H1 (cell line): ENCODE measurements around the gene GMCL2. TPM values are rescaled to one million over a fixed set of nuclear protein-coding genes. Genes with fewer than 3 reads are reported as not detected.

Experiments used
- SIRT6 ChIP-seq: IDR thresholded peaks from one replicate; pipeline ENCODE4 v1.7.1; 2012; ENCODE audit warnings: low read length, inconsistent platforms
- TEAD4 ChIP-seq: IDR thresholded peaks from 2 replicates; pipeline ENCODE4 v1.6.1; 2012; ENCODE audit warnings: low read depth, low read length, inconsistent platforms, mixed read lengths
- polyA plus RNA-seq, 7 experiments: library from polyadenylated mRNA; depleted of rRNA in 3 of 7; stranded (reverse) in 5 of 7; unstranded in 2 of 7; fragments of >200 nt in 5 of 7; fragments of 200-250 nt in 2 of 7; gene quantifications; 1 replicate in 5 of 7; 2 replicates in 1 of 7; 4 replicates in 1 of 7; pipeline versions ENCODE4 v1.2.1 to v1.2.3, GENCODE V29; 2011 to 2013; ENCODE audit warnings: missing spikeins in 2 of 7, mixed read lengths in 2 of 7
- total RNA-seq: library from RNA; stranded (reverse); fragmentation: NEBNext Ultra II Directional; extraction: Animal tissue kit (Norgen Biotek cat#: 25700); gene quantifications from 2 replicates; pipeline ENCODE4 v1.2.1, GENCODE V29; 2021

GMCL2 gene
- total and polyA plus RNA-seq, 2 of the 8 experiments (the other 6 are each of a cell fraction or from before 2014, with no cell fraction given): 0.13 TPM; not detected in 1

DNA sequence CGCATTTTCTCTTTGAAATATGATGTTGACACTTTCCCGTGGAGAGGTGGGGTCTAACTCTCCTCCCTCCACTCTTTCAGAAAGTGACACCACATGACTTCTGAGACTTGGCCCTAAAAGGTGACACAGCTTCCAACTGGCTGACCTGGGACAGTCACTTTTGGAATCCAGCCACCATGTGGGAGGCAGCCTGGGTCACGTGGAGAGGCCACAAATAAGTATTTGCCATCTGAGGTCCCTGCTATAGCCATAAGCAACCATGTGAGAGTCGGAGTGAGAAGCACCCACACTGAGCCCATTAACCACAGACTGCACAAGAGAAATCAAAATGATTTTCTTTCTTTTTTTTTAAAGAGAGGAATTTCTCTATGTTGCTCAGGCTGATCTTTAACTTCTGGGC lies 49.5 kb upstream of the GMCL2 start (continued):
- no peak for TF ChIP-seq TEAD4
- no peak for TF ChIP-seq SIRT6
- TF ChIP-seq, all 59 proteins: peak for 0
